HG03139 (cell line): ENCODE results near the gene RNU6-8.

Experiments used
- ATAC-seq: cut with Tn5 transposase; IDR thresholded peaks from one replicate; pipeline ENCODE4 v1.9.1; 2021; ENCODE audit not compliant: unreplicated experiment

The RNU6-8 gene

GRCh38 chr14:32202998-32203882, at the start of gene RNU6-8:
TSS of gene RNU6-8 (minus strand) at chr14:32203269.
- peak; percentile 65 for ATAC-seq

GRCh38 chr14:32252030-32252670, 49.1 kb upstream of the RNU6-8 start:
- ATAC-seq = no peak

DNA sequence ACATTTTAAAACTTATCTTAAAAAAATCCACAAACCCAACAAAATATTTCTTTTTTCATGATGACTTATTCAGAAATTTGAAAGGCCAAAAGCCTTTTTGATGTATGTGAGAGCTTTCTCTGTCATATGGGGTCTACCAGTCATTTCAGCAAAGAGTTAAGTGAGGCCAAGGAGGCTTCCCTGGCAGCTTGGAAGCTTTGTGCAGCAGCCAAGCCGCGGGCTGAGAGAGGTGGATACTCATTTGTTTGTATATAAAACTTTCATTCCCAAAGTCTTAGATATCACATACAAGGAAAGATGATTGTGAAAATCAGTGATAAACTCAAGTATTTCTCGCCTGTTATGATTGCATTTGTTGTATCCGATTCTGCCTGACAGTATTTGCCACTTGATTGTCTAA, 48.5 kb upstream of the RNU6-8 start:
- ATAC-seq = no peak

- no peak for ATAC-seq
Measured at GRCh38 chr14:32250681-32251080, 47.6 kb upstream of the RNU6-8 start.

DNA sequence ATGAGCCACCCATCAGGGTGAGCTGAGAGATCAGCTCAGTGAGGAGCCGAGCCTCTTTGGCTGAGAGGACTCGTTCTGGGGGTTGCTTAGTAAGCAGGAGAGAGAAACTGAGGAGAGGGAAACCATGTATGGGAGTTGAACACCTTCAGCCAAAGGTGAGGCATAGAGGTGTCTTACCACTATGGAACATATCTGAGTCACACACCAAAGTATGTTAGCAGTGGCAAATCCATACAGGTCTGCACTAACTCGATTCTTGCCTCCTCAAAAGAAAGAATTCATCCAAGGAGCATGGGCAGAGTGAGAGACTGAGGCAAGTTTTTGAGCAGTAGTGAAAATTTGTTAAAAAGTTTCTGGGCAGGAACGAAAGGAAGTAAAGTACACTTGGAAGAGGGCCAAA, 46.7 kb upstream of the RNU6-8 start:
- ATAC-seq = no peak

GRCh38 chr14:32249371-32249770, 46.3 kb upstream of the RNU6-8 start:
- no peak for ATAC-seq

DNA sequence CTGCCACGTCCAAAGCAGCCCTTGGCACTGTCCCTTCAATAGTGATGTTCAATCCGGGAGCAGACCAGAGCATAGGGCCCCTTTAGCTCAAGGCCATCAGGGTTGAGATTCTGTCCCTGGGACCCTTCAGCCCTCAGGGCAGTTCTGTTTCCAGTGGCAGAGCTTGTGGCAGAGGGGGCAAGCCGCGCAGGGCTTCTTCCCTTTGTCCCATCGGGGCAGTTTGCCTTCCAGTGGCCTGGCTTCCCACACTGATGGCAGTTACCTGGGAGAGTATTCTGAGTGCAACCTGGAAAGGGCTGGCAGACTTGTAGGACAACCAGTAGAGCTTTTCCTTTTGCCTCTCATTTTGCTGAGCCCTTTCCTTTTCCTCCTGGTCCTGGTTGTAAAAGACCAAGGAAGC, 43.7 kb upstream of the RNU6-8 start:
- no peak for ATAC-seq

DNA sequence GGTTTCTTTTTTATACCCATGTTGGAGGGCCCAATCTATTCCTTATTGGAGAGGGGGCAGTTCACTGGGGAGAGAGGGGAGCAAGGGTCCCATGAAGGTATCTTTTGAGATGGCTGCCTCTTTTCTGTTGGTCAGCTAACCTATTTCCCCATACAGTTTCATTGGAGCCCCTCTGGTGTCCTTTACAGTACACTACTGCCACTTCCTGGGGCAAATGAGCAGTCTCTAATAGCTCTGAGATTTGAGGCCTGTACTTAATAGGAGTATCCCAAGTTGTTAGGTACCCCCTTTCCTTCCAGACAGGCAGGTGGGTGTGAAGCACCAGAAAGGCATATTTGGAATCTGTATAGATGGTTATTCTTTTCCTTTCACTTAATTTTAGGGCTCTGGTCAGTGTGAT, 41.3 kb upstream of the RNU6-8 start:
- ATAC-seq = no peak

DNA sequence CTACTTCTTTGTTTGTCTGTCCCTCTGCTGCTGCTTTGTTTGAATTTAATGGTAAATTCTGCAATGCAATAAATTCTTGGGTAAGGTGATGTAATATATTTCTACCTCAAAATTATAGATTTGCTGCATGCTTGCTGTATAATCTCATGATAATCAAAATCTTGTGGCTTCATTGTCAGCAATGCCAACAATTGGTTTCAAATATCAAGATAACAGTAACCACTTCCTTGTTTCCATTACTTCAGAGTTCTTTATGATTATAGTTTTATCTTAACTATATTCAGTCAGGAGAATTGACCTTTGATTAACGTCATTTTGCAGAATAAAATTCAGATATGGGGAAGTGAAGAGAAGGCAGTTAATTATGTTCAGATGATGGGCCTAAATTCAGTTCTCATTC, 30.2 kb upstream of the RNU6-8 start:
- ATAC-seq = no peak

- ATAC-seq = no peak
Measured at GRCh38 chr14:32232481-32232880, 29.4 kb upstream of the RNU6-8 start.

DNA sequence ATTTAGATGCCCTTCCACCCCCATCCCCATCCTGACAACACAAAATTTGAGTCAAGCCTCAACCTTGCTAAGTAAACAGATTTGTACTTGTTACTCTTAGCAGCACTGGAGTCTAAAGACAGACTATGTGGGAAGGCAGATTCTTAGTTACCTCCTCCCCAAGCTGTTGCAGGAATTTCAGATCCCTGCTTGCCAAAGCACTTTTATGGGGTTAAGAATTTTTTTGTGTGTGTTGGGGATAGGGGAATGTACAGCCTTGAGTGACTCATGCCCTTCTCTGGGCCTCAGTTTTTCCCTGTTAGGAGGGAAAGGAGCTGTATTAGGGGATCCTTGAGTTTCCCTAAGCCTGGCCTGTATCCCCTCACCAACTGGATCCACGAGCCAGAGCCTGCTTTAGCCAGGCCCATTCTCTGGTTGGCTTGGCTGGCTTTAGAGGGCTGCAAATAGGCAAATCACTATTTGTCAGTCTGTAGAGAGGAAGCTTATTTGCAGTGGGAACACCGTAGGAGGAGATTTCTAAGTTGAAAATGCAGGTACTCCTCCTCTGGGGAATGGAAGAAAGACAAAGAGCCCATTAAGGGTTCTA, 27.7 kb upstream of the RNU6-8 start:
- ATAC-seq = no peak

GRCh38 chr14:32230181-32230580, 27.1 kb upstream of the RNU6-8 start:
- no peak for ATAC-seq

DNA sequence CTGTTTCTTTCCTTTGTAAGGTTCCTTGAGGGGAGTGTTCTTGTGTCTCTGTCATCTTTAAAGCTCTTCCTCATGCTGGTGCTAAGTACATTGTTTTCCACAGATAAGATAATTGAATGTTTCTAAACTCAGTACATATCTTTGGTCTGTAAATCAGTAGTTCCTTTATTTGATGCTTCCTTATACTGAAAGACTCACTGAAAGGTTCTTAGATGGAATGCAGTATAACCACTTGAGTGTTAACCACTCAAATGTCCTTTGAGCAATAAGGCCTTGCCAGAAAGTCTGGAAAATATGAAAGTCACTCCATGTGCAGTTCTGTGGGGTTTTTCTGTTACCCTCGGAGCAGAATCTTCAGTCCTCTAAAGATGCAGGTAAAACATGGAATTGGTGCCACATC, 23.0 kb upstream of the RNU6-8 start:
- no peak for ATAC-seq

GRCh38 chr14:32225378-32225920, 22.4 kb upstream of the RNU6-8 start:
- ATAC-seq = no peak

DNA sequence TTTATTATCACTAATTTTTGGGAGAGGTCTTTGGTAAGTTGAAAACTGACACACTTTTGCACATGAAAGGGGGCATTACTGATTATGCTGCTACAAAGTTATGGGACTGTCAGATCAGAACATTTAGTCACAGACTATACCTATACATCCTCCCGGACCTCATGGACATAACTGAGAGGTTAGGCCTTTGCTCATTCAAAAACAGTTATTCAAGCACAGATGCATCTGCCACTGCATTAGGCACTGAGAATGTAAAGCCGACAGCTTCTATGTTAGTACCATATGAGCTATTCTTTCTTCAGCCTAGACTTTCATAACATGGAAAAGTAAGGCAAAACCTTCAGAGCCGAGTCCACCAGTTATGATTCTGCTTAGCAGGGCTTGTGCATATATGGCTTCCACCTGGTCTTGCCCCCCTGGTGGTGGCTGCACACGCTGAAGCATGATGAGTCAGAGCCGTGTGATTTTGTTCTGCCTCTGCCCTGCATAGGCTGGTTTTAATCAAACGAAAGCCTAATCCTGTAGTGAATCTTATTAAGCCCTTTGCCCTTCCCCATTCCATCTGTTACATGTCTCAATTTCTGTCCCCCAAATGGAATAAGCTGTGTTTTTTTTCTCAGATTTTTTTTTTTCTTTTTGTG, 21.8 kb upstream of the RNU6-8 start:
- no peak for ATAC-seq

- no peak for ATAC-seq
Measured at GRCh38 chr14:32217301-32217700, 14.2 kb upstream of the RNU6-8 start.

- no peak for ATAC-seq
Measured at GRCh38 chr14:32212833-32213232, 9.8 kb upstream of the RNU6-8 start.

DNA sequence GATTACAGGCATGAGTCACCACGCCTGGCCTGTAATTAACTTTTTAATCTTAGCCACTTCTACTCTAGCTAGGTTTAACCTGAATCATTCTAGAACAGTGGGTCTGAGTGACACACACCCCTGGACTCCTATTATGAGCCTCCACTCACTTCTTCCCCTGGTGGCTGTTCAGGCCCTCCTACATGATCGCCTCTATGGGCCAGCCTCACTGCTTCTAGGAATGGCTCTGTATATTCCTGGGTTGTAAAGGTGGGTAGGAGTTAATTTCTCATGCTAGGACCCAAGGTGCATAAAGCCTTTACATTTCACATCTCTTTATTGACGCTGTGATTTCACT, 8.0 kb upstream of the RNU6-8 start:
- no peak for ATAC-seq

DNA sequence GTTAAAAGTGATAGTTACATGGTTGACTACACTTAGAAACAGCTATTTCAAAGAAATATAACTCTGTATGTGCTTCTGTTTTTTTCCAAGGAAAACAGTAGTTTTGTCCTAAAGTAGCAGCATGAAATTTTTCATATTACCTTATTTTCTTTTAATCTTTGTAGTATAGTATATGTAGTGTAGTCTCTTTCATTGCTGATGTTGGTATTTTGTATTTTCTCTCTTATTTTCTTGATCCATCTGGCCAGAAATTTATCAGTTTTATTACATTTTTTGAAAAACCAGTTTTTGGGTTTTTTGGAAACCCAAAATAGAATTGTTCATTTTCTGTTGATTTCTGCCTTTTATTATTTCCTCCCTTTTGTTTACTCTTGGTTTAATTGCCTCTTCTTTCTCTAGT, 6.4 kb upstream of the RNU6-8 start:
- no peak for ATAC-seq

DNA sequence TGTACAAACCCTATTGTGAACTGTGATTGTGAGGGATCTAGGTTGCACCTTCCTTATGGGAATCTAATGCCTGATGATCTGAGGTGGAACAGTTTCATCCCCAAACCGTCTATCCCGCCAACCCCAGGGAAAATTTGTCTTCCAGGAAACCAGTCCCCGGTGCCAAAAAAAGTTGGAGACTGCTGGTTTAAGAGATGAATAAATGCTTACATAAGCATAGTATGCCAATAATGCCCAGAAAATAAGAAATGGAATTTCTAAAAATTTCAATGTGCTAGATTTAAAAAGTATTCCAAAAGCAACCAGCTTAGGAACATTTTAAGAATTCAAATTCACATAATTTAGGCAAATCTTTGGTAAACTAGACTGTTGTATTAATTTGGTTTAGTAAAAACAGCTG, 5.4 kb upstream of the RNU6-8 start:
- ATAC-seq = no peak

GRCh38 chr14:32206552-32206951, 3.5 kb upstream of the RNU6-8 start:
- no peak for ATAC-seq

DNA sequence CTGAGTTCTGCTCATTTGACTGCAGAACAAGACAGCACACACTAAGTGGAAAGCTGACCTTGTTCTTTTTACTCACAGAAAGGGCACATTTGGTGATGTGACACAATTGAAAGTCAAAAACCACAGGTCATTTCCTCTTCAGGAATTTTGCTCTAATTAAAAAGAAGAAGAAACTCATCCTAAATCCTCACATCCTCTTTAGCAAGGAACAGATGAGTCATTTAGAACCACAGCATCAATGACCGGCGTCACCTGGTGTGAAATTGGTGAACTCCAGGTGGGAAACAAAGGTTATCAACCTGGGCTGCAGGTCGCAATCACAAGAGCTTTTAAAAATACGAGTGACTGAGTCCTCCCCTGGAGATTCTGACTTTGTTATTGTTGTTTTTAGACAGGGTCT, 2.9 kb upstream of the RNU6-8 start:
- no peak for ATAC-seq
